Gastroesophageal sphincter (tissue), 4 donors: ENCODE results near the gene SULT1C2. TPM values are rescaled to one million over a fixed set of nuclear protein-coding genes. Genes with fewer than 3 reads are reported as not detected.

Experiments used
- ATAC-seq: fragments of 150-250 bp; one replicate; pipeline ENCODE4 v1.9.1; 2016; ENCODE audit warnings: mild to moderate bottlenecking, moderate library complexity
- H3K27ac ChIP-seq, 4 donors: fragments of 200-600 bp; sonication (generic) in 3 of 4; 1 replicate in 3 of 4; 2 replicates in 1 of 4; pipeline ENCODE4 v1.5.1; 2016 to 2019
- H3K27me3 ChIP-seq: fragments of 200-600 bp; sonication (generic); one replicate; pipeline ENCODE4 v1.5.1; 2019
- H3K36me3 ChIP-seq, 2 donors: fragments of 200-600 bp; sonication (generic); one replicate each; pipeline ENCODE4 v1.5.1; 2019; ENCODE audit warnings: control low read depth in 1 of 2
- H3K4me1 ChIP-seq, 3 donors: fragments of 200-600 bp; sonication (generic); 1 replicate in 2 of 3; 2 replicates in 1 of 3; pipeline ENCODE4 v1.5.1; 2016 to 2019; ENCODE audit warnings: control low read depth in 2 of 3
- H3K4me3 ChIP-seq, 2 donors: fragments of 200-600 bp; sonication (generic); one replicate each; pipeline ENCODE4 v1.5.1; 2019; ENCODE audit warnings: mild to moderate bottlenecking in 1 of 2, moderate library complexity in 1 of 2
- H3K9me3 ChIP-seq, 3 donors: fragments of 200-600 bp; sonication (generic); one replicate each; pipeline ENCODE4 v1.5.1; 2017 to 2019; ENCODE audit warnings: control low read depth in 2 of 3
- EP300 ChIP-seq: sonication (generic); formaldehyde crosslinking; IDR thresholded peaks from one replicate; pipeline ENCODE4 v1.6.1; 2017; ENCODE audit warnings: antibody characterized with exemption, mild to moderate bottlenecking
- POLR2A ChIP-seq, 2 donors: fragments of 450-650 bp; IDR thresholded peaks; one replicate each; pipeline ENCODE4 v1.6.1; 2017; ENCODE audit warnings: antibody characterized with exemption in 2 of 2, mild to moderate bottlenecking in 2 of 2, moderate library complexity in 1 of 2
- POLR2AphosphoS5 ChIP-seq: sonication (generic); formaldehyde crosslinking; IDR thresholded peaks from one replicate; pipeline ENCODE4 v1.6.1; 2017; ENCODE audit warnings: antibody characterized with exemption
- WGBS, 2 donors: methylation state at CpG; one replicate each; pipeline ENCODE4 v1.1.5; 2018; ENCODE audit warnings: low coverage in 1 of 2; 5-methylcytosine and 5-hydroxymethylcytosine counted together
- total RNA-seq, 4 donors: library from RNA; depleted of rRNA; stranded (reverse); fragments of >200 nt; gene quantifications; one replicate each; pipeline ENCODE4 v1.1.0, GENCODE V29; 2016
- TF ChIP-seq, protein P1 (sequence below), 4 experiments: fragments of 200-600 bp in 2 of 4; fragments of 450-650 bp in 2 of 4; sonication (generic) in 1 of 4; IDR thresholded peaks; one replicate each; pipeline ENCODE4 v1.5.1; 2017 to 2019; ENCODE audit warnings: antibody characterized with exemption in 4 of 4, mild to moderate bottlenecking in 2 of 4, moderate library complexity in 2 of 4

The SULT1C2 gene
- total RNA-seq, 4 donors from 2014 or later, result 1.0 to 1.1 TPM; not detected in 2

DNA sequence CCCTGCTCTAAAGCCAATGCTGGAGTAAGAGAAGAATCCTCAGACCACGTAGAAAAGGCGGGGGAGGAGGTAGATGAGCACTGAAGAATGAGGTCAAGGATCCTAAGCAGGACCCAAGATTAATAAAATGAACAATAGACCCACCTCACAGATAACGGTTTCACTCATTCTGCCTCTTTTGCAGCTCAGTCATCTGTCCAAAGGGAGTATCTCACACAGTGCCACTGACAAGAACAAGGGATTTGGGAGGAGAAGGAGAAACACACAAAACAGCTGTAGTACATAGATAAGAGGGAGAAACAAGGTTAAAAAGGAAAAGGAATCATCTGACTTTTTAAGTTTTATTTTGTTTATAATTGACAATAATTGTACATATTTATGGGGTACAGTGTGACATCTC, 58.1 kb downstream of the SULT1C2 start:
- no peak overlapping the region for H3K4me3 ChIP-seq
- ATAC-seq, result no peak
- WGBS, 2 donors, result 65 to 100% methylated on average over 1 to 3 of the region's 3 CpGs

DNA sequence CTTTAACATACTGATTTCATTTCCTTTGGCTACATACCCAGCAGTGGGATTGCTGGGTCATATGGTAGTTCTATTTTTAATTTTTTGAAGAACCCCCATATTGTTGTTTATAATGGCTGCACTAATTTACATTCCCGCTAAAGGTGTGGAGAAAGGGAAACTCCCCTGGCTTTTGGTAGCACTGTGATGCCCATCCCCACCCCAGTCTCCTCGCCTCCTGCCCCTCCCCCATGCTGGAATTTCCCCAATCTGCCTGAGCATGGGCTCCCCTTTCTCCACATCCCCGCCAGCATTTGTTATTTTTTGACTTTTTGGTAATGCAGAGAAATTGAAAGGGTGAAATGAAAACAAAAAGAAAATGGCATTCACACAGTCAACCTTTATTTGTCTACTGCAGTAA, 59.1 kb downstream of the SULT1C2 start:
- WGBS, 2 donors, result 60 to 71% methylated on average over 2 to 3 of the region's 3 CpGs
- H3K9me3 ChIP-seq, result no peaks in the 10 kb centered on the region
- TF ChIP-seq POLR2AphosphoS5 (no peak), EP300 (no peak), POLR2A (IDR thresholded peaks at IDR 0.05) (no peak)
- TF ChIP-seq, protein P1, sequence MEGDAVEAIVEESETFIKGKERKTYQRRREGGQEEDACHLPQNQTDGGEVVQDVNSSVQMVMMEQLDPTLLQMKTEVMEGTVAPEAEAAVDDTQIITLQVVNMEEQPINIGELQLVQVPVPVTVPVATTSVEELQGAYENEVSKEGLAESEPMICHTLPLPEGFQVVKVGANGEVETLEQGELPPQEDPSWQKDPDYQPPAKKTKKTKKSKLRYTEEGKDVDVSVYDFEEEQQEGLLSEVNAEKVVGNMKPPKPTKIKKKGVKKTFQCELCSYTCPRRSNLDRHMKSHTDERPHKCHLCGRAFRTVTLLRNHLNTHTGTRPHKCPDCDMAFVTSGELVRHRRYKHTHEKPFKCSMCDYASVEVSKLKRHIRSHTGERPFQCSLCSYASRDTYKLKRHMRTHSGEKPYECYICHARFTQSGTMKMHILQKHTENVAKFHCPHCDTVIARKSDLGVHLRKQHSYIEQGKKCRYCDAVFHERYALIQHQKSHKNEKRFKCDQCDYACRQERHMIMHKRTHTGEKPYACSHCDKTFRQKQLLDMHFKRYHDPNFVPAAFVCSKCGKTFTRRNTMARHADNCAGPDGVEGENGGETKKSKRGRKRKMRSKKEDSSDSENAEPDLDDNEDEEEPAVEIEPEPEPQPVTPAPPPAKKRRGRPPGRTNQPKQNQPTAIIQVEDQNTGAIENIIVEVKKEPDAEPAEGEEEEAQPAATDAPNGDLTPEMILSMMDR (IDR thresholded peaks at IDR 0.05), result no peak
- no peaks in the 10 kb centered on the region for H3K36me3 ChIP-seq
- ATAC-seq, result no peak
- no peaks in the 10 kb centered on the region for H3K27me3 ChIP-seq
- no peak overlapping the region for H3K27ac ChIP-seq
- H3K4me3 ChIP-seq, result no peak overlapping the region
- no peaks in the 10 kb centered on the region for H3K4me1 ChIP-seq

More for the DNA sequence above, 58.1 kb downstream of the SULT1C2 start:
- Histone ChIP-seq H3K9me3 (no peaks in the 10 kb centered on the region), H3K27ac (no peak overlapping the region), H3K4me1 (no peaks in the 10 kb centered on the region), H3K36me3 (no peaks in the 10 kb centered on the region), H3K27me3 (no peaks in the 10 kb centered on the region)
- TF ChIP-seq EP300 (no peak), POLR2AphosphoS5 (no peak), POLR2A (IDR thresholded peaks at IDR 0.05) (no peak)
- TF ChIP-seq, protein P1 (IDR thresholded peaks at IDR 0.05), result no peak

DNA sequence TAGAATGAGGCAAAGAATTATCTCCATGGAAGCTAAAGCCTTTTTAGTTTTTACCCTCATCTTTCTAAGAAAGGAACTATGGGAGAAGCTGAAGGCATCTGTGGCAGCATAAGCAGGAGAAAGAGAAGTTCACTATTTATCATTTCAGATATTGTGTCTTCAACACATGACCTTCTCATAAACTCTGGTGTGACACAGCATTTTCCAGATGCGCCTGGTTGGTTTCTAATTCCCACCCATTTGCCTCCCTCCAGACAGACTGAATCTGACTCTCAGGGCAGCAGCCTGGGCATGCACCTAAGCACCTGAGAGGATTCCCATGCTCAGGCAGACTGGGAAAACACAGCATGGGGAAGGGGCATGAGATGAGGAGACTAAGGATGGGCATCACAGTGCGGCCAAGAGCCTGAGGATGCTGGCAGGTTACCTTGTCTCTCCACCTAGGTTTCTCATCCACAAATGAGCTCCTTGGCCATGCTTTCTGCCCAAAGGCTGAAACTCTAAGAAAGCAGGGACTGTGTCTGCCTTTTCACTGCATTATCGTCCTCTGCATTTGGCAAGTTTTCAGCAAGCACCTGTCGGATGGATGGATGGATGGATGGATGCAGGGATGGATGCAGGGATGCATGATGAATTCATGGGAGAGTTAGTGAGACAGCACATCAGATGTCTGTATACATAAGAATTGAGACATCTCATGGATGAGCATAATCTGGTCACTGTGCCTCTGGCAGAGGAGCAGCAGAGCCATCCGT, 60.3 kb downstream of the SULT1C2 start:
- Histone ChIP-seq H3K9me3 (no peaks in the 10 kb centered on the region), H3K4me1 (no peaks in the 10 kb centered on the region), H3K27ac (no peak overlapping the region), H3K36me3 (no peaks in the 10 kb centered on the region), H3K27me3 (no peaks in the 10 kb centered on the region), H3K4me3 (no peak overlapping the region)
- TF ChIP-seq POLR2A (IDR thresholded peaks at IDR 0.05) (no peak), POLR2AphosphoS5 (no peak), EP300 (no peak)
- TF ChIP-seq, protein P1 (IDR thresholded peaks at IDR 0.05), result no peak
- WGBS, 2 donors, result 66 to 83% methylated on average over 3 of the region's 5 CpGs
- ATAC-seq, result no peak

DNA sequence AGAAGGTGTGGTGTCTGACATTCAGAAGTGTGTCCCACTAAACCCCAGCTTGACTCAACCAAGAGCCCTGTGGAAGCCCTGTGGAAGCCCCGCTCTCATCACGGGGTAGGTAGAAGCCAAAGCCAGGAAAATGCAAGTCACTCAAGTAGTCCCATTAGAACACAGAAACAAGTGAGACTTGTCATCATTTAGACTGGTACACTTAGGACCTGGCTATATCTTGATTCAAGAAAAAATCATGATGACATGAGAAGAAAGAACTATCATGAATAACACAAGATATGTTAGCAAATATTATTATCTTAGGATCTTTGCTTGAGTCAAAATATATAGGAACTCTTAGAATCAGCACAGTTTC, 60.9 kb downstream of the SULT1C2 start:
- Histone ChIP-seq H3K4me1 (no peaks in the 10 kb centered on the region), H3K27me3 (no peaks in the 10 kb centered on the region), H3K36me3 (no peaks in the 10 kb centered on the region), H3K9me3 (no peaks in the 10 kb centered on the region), H3K4me3 (no peak overlapping the region), H3K27ac (no peak overlapping the region)
- WGBS, 2 donors, result 75% methylated on average over 2 of the region's 2 CpGs; no CpG with 5 or more reads in 1 of the 2 donors
- no peak for ATAC-seq
- TF ChIP-seq POLR2A (IDR thresholded peaks at IDR 0.05) (no peak), POLR2AphosphoS5 (no peak), EP300 (no peak)
- TF ChIP-seq, protein P1 (IDR thresholded peaks at IDR 0.05), result no peak

DNA sequence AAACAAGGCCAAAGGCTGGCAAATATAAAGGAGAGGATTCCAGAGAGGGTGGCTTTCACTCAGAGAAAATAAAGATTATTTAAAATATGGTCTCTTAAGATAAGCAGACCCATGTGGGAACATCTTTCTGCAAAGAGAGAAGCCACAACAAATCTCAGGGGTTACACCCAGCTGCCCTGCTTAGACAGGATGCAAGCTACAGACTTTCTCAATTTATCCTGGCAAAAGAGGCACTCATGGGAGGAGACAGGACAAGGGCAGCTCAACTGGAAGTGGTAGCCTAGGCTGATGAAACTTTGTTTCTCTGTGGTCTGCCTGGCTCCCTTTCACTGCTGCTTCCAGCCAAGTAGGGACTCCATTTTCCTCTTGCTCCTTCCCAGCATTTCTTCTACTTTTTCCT, 63.2 kb downstream of the SULT1C2 start:
- no peak overlapping the region for H3K27ac ChIP-seq
- H3K4me1 ChIP-seq, result no peaks in the 10 kb centered on the region
- H3K9me3 ChIP-seq, result no peaks in the 10 kb centered on the region
- no peaks in the 10 kb centered on the region for H3K36me3 ChIP-seq
- TF ChIP-seq, protein P1 (IDR thresholded peaks at IDR 0.05), result no peak
- no peak for TF ChIP-seq EP300
- TF ChIP-seq POLR2A (IDR thresholded peaks at IDR 0.05), result no peak
- no peak overlapping the region for H3K4me3 ChIP-seq
- ATAC-seq, result no peak
- H3K27me3 ChIP-seq, result no peaks in the 10 kb centered on the region
